Neuron (in vitro differentiated cells): ENCODE results near the gene KIF26B.

ENCODE experiments used
- H2AFZ ChIP-seq: one replicate; pipeline ENCODE4 v1.6.1; 2013; ENCODE audit warnings: low read depth, mild to moderate bottlenecking, inconsistent platforms, low read length, moderate library complexity
- H3K27me3 ChIP-seq: one replicate; pipeline ENCODE4 v1.6.1; 2013; ENCODE audit warnings: low read length; ENCODE audit not compliant: insufficient read depth
- H3K36me3 ChIP-seq: one replicate; pipeline ENCODE4 v1.6.1; 2013; ENCODE audit warnings: low read length; ENCODE audit not compliant: insufficient read depth
- H3K4me1 ChIP-seq: one replicate; pipeline ENCODE4 v1.6.1; 2013; ENCODE audit warnings: low read length; ENCODE audit not compliant: insufficient read depth
- H3K4me3 ChIP-seq: 2 replicates; pipeline ENCODE4 v1.5.1; 2013; ENCODE audit warnings: mild to moderate bottlenecking, low read length, moderate library complexity
- H3K9me3 ChIP-seq: one replicate; pipeline ENCODE4 v1.6.1; 2013; ENCODE audit warnings: low read length

KIF26B gene

DNA sequence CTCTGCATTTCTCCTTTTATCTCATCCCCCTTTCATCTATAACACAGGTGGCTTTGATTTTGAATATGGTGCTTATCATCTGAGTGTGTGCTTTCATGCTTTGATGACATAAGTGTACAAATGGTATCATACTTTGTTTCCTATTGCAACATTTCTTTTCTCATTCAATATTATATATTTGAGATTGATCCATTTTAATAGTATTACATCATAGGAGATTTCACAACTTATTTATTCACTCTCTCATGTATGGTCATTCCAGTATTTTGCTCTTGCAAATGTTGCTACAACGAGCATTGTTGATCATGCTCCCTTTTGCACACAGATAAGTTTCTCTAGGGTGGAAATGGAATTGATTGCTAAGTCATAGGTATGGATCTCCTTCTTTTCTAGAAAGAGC is 302.8 kb downstream of the KIF26B start:
- H3K27me3 ChIP-seq: no peaks in the 10 kb centered on the region
- no peaks in the 10 kb centered on the region for H3K36me3 ChIP-seq
- H3K4me3 ChIP-seq: no peak overlapping the region
- no peak overlapping the region for H2AFZ ChIP-seq
- H3K9me3 ChIP-seq: no peaks in the 10 kb centered on the region
- no peaks in the 10 kb centered on the region for H3K4me1 ChIP-seq

DNA sequence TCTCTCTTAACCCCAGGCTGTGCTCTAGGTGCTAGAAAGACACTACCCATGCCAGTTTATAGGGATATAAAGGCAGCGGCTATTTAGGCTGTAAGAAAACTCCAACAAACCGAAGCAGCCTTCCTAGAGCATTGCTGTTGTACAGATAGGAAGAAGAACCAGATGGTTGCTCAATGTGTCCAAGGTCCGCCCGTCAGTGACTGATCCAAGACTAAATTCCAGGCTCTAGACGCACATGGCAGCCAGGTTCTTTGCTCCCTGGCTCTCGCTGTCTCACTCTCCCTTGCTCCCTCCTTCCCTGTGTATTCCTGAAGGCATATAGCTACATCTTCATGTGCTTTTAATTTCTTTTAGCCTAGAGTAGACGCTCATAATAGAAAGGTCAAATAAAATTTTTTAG is 303.4 kb downstream of the KIF26B start:
- no peaks in the 10 kb centered on the region for H3K4me1 ChIP-seq
- H3K27me3 ChIP-seq: no peaks in the 10 kb centered on the region
- no peaks in the 10 kb centered on the region for H3K9me3 ChIP-seq
- no peak overlapping the region for H3K4me3 ChIP-seq
- H2AFZ ChIP-seq: no peak overlapping the region
- no peaks in the 10 kb centered on the region for H3K36me3 ChIP-seq

DNA sequence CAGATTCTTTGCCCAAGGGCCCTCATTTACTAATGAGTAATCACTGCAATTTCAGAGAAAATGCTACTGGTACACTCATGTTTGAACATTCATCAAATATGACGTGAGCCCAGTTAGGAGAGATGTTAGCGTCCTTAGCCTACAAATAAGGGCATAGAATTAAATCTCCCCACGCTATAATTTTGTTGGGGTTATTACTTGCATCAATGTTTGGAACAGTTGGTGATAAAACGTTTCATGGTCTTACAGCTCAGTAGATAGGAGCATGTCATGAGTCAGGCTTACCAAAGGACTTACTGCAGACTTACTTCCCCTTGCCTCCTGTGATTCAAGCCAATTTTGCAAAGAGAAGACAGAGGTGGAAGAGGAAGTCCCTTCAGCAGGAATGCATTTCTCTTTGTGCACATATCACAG is 304.0 kb downstream of the KIF26B start:
- no peak overlapping the region for H3K4me3 ChIP-seq
- no peaks in the 10 kb centered on the region for H3K27me3 ChIP-seq
- H3K9me3 ChIP-seq: no peaks in the 10 kb centered on the region
- H3K4me1 ChIP-seq: no peaks in the 10 kb centered on the region
- H3K36me3 ChIP-seq: no peaks in the 10 kb centered on the region
- no peak overlapping the region for H2AFZ ChIP-seq

DNA sequence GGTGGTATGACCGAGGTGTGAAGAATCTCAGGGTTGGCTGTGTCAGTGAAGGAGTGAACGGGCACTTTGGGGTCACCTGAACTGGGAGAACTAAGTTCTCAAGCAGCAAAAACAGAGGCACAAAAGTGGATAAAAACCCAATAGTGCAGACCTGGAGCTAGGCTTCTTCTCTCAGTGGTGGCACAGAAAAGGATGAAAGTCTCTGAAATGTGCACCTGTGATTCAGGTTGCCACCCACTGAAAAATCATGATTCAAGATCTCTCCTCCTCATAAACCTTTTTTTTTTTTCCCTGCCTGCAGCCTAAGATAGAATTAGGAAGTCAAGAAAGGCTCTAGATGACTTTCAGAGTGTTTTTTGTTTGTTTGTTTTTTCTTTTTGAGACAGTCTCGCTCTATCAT is 304.8 kb downstream of the KIF26B start:
- no peak overlapping the region for H2AFZ ChIP-seq

GRCh38 chr1:245461681-245462080 is 306.9 kb downstream of the KIF26B start:
- no peak overlapping the region for H3K4me3 ChIP-seq
- no peaks in the 10 kb centered on the region for H3K4me1 ChIP-seq
- no peaks in the 10 kb centered on the region for H3K9me3 ChIP-seq
- no peak overlapping the region for H2AFZ ChIP-seq
- no peaks in the 10 kb centered on the region for H3K27me3 ChIP-seq
- no peaks in the 10 kb centered on the region for H3K36me3 ChIP-seq

More for the DNA sequence above, 304.8 kb downstream of the KIF26B start:
- no peaks in the 10 kb centered on the region for H3K36me3 ChIP-seq
- H3K9me3 ChIP-seq: no peaks in the 10 kb centered on the region
- H3K4me3 ChIP-seq: no peak overlapping the region
- H3K4me1 ChIP-seq: no peaks in the 10 kb centered on the region
- no peaks in the 10 kb centered on the region for H3K27me3 ChIP-seq

DNA sequence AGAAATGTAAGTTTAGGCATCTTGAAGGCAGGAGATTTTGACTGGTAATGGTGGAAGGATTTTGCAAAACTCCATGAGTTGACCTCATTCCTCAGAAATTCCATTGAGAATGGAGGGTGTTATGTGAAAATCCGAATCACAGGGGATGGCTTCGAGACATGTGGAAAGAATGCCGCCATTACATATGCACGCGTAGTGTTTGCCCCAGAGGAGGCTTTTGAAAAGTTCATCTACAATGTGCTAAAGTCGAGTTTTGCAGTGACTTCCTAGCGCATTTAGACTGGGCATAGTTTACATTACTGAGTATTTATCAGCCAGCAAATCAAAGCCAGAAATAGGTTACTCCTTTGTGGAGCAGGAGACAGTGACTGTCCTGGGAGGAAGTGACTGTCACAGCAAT is 307.4 kb downstream of the KIF26B start:
- no peaks in the 10 kb centered on the region for H3K36me3 ChIP-seq
- no peak overlapping the region for H3K4me3 ChIP-seq
- no peaks in the 10 kb centered on the region for H3K27me3 ChIP-seq
- H2AFZ ChIP-seq: no peak overlapping the region
- H3K9me3 ChIP-seq: no peaks in the 10 kb centered on the region
- H3K4me1 ChIP-seq: no peaks in the 10 kb centered on the region

DNA sequence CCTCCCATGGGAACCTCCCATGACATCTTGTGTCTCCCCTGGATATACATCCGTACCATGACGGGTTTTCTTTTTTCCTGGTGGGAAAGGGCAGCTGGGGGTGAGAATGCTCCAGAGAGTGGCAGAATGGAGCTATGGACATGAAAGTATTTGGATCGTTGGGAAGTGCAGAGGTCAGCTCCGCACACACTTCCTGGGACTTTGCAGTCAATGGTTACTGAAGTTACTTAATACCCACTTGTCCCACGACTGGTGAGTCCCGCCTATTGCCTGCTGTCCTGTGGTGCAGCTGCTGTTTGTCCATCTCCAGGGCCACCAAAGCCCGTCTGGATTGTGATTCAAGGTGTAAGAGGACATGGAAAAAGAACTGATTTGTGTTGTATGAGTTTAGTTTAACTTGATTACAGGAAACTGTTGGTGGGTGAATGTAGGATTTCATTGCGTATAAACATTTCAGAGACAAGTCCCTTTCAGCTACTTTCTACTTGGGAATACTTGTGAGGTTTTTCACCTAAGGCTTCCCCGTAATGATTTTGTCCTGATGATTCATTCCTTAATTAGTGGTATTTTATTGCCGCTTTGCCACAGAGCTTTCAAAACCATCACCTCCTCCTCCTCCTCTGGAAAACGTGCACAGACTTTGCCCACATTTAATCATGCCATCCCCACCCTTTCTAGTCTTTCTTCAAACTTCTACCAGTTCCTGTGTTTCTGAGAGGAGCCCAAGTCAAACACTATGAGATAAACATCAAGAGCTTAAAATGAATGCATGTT is 308.8 kb downstream of the KIF26B start:
- Histone ChIP-seq H2AFZ (no peak overlapping the region), H3K27me3 (no peaks in the 10 kb centered on the region), H3K4me3 (no peak overlapping the region), H3K4me1 (peaks cover 6% of the 10 kb centered on the region), H3K9me3 (no peaks in the 10 kb centered on the region), H3K36me3 (no peaks in the 10 kb centered on the region)

DNA sequence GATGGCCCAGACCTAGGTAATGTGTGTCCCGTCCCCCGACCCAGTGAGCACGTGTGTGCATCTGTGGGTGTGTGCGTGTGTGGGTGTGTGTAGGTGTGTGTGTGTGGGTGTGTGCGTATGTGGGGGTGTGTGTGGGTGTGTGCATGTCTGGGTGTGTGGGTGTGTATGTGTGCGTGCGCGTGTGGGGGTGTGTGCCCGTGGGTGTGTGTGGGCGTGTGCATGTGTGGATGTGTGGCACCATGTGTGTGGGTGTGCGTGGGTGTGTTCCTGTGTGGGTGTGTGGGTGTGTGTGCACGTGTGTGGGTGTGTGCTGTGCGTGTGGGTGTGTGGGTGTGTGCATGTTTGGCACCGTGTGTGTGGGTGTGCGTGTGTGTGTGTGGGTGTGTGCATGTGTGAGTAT is 309.5 kb downstream of the KIF26B start:
- H3K4me3 ChIP-seq: no peak overlapping the region
- no peaks in the 10 kb centered on the region for H3K27me3 ChIP-seq
- H3K36me3 ChIP-seq: no peaks in the 10 kb centered on the region
- H2AFZ ChIP-seq: no peak overlapping the region
- H3K4me1 ChIP-seq: peaks cover 6% of the 10 kb centered on the region
- H3K9me3 ChIP-seq: no peaks in the 10 kb centered on the region

DNA sequence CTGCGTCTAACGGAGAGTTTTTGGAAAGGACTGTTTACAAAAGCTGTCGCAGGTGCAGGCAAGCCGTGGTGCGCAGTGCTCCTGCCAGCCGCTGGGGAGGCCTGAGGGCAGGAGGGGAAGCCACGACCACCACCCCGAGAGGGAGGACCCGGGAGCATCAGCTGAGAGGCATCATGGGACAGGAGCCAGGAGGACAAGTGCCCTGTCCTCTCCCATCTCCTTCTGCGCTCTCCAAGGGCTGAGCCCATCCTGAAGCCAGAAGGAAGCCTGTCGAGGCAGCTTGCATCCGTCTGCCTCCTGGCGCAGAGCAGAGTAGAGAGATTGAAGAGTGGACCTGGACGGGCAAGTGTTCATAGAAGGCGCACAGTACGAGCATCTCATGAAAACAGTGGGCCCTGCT is 310.9 kb downstream of the KIF26B start:
- peaks cover 6% of the 10 kb centered on the region for H3K4me1 ChIP-seq
- H2AFZ ChIP-seq: no peak overlapping the region
- H3K27me3 ChIP-seq: no peaks in the 10 kb centered on the region
- no peak overlapping the region for H3K4me3 ChIP-seq
- H3K9me3 ChIP-seq: no peaks in the 10 kb centered on the region
- no peaks in the 10 kb centered on the region for H3K36me3 ChIP-seq

DNA sequence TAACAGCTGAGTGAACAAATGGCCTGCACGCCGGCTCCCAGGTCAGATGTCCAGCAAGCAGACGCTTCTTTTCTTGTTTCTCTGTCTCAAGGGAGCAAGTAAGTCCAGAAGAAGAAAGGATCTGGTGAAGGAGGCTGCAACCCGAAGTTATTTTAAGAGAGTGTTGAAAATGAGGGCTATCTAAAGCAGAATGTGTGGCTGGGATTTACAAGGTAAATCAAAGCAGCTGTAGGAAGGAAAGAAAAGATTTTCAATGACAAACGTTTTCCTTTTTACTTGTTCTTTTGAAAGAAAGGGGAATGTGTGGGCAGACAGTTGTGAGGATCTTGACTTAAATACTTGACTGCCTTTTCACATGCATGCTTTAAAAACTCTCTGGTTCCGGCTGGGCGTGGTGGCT is 311.5 kb downstream of the KIF26B start:
- Histone ChIP-seq H3K4me1 (peaks cover 6% of the 10 kb centered on the region), H3K36me3 (no peaks in the 10 kb centered on the region), H2AFZ (no peak overlapping the region), H3K9me3 (no peaks in the 10 kb centered on the region), H3K27me3 (no peaks in the 10 kb centered on the region), H3K4me3 (no peak overlapping the region)

GRCh38 chr1:245467804-245468203 is 313.0 kb downstream of the KIF26B start:
- H3K27me3 ChIP-seq: no peaks in the 10 kb centered on the region
- no peak overlapping the region for H2AFZ ChIP-seq
- H3K4me3 ChIP-seq: no peak overlapping the region
- no peaks in the 10 kb centered on the region for H3K36me3 ChIP-seq
- H3K4me1 ChIP-seq: peaks cover 6% of the 10 kb centered on the region
- H3K9me3 ChIP-seq: no peaks in the 10 kb centered on the region

DNA sequence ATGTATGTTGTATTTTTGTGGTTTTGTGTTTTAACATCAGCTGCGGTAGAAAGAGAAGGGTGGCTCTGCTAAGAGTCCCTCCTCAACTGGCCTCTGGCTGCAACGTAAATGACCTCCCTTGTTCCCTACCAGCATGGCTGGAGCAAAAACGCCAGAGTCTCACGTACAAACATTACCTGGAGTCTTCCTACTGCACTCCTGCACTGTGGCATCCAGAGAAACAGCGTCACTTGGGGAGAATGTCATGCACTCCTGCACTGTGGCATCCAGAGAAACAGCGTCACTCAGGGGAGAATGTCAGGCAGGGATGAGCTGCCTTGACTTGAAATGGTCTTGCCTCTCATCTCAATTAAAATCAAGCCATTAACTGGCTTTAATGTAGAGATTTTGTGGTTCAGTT is 314.2 kb downstream of the KIF26B start:
- Histone ChIP-seq H3K4me1 (peaks cover 6% of the 10 kb centered on the region), H3K27me3 (no peaks in the 10 kb centered on the region), H3K36me3 (no peaks in the 10 kb centered on the region), H3K9me3 (no peaks in the 10 kb centered on the region), H2AFZ (no peak overlapping the region), H3K4me3 (no peak overlapping the region)

DNA sequence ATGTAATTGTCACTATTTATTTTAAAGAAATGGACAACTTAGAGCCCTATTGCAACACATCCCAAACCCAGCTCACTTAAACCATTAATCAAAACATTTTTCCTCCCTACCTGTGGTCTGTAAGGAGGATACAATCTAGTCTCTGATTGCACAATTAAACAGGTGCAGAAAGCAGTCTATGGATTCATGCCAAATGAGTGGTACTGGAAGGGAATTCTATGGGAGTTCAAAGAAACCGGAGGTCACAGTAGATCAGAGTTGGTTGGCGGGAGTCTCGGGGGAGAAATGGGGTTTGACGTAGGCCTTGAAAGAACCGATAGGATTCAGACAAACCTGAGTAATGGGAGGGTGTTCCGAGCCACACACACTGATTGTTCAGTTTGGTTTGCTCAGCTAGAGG is 314.9 kb downstream of the KIF26B start:
- Histone ChIP-seq H3K4me1 (peaks cover 6% of the 10 kb centered on the region), H3K36me3 (no peaks in the 10 kb centered on the region), H3K27me3 (no peaks in the 10 kb centered on the region), H3K9me3 (no peaks in the 10 kb centered on the region), H3K4me3 (no peak overlapping the region), H2AFZ (no peak overlapping the region)

DNA sequence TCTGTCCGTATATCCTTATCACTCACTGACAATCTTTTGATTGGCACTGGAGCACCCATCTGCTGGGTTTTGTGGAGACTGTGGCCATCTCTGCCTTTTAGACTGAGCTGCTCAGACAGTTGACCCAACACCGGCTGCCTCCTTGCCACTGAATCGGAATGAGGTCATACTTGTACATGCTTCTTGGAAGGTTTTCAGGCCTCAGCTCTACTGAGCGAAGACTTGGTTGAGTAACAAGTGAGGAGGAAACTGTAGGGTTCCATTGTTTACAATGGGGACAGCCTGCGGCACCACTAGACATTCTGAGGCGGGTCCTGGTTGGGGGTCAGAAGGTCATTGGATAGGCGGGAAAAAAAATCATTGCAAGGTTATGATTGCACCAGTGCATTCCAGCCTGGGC is 320.3 kb downstream of the KIF26B start:
- no peak overlapping the region for H3K4me3 ChIP-seq
- no peaks in the 10 kb centered on the region for H3K27me3 ChIP-seq
- no peak overlapping the region for H2AFZ ChIP-seq
- H3K9me3 ChIP-seq: no peaks in the 10 kb centered on the region
- no peaks in the 10 kb centered on the region for H3K4me1 ChIP-seq
- no peaks in the 10 kb centered on the region for H3K36me3 ChIP-seq
